ENCODE measurements around the gene APOA4.

GRCh38 chr11:116862185-116862584, 39.1 kb upstream of the APOA4 start:
- TF ChIP-seq CTCF (IDR thresholded peaks at IDR 0.05; ENCODE audit: low read depth, low read length, missing input control) (no peak), REST (IDR thresholded peaks at IDR 0.05) (no peak), SP1 (IDR thresholded peaks at IDR 0.05) (no peak), YY1 (IDR thresholded peaks at IDR 0.05) (no peak), GABPA (IDR thresholded peaks at IDR 0.05 in 1 of 2, conservative IDR thresholded peaks at IDR 0.05 in 1 of 2) (no peak), RXRA (IDR thresholded peaks at IDR 0.05) (no peak), MAX (IDR thresholded peaks at IDR 0.05) (no peak), JUND (IDR thresholded peaks at IDR 0.05) (no peak), RAD21 (IDR thresholded peaks at IDR 0.05) (no peak), ATF3 (IDR thresholded peaks at IDR 0.05) (no peak), FOXA1 (IDR thresholded peaks at IDR 0.05) (no peak)
